C4-2B (cell line): ENCODE results near the gene CHRM4.

Experiments used
- CTCF ChIP-seq: fragments of 450-650 bp; conservative IDR thresholded peaks from 2 replicates; pipeline ENCODE4 v1.5.1; 2017; ENCODE audit warnings: mild to moderate bottlenecking
- ZFX ChIP-seq: fragments of 450-650 bp; IDR thresholded peaks from 2 replicates; pipeline ENCODE4 v1.6.1; 2017

DNA sequence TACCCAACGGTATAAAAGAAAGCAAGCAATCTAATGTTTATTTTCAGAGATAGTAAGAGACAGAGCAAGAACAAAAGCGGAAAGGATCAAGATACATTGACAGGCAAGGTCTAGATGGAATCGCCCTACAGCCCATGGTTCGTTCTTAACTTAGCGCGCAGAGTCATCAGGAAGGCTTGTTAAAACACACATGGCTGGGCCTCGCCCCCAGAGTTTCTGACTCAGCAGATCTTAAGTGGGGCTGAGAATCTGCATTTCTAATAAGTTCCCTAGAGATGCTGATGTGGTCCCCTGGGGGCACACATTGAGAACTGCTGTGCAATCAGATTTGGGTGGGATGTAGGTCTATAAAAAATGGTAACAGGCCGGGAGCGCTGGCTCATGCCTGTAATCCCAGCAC lies 35.8 kb upstream of the CHRM4 start:
- TF ChIP-seq CTCF (no peak), ZFX (no peak)
